SW480 (cell line): ENCODE results near the gene CYP2E1.
"Not testable (repeated sequence)": the region's sequence is repeated elsewhere in the genome, so short reads cannot be mapped to it uniquely, and the experiment has no call there.

Source experiments
- DNase-seq: peaks from one replicate; pipeline ENCODE4 v3.0.0-alpha.2; 2016; ENCODE audit warnings: low spot score

The CYP2E1 gene

DNA sequence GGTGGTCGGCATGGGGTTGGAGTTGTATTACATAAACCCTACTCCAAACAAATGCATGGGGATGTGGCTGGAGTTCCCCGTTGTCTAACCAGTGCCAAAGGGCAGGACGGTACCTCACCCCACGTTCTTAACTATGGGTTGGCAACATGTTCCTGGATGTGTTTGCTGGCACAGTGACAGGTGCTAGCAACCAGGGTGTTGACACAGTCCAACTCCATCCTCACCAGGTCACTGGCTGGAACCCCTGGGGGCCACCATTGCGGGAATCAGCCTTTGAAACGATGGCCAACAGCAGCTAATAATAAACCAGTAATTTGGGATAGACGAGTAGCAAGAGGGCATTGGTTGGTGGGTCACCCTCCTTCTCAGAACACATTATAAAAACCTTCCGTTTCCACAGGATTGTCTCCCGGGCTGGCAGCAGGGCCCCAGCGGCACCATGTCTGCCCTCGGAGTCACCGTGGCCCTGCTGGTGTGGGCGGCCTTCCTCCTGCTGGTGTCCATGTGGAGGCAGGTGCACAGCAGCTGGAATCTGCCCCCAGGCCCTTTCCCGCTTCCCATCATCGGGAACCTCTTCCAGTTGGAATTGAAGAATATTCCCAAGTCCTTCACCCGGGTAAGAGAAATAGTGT lies at the start of gene CYP2E1:
TSS of gene CYP2E1 (plus strand) at position 407 of the 632 bp plus-strand sequence. CDS start at position 440, 33 bp downstream.
- DNase-seq = no peak

DNA sequence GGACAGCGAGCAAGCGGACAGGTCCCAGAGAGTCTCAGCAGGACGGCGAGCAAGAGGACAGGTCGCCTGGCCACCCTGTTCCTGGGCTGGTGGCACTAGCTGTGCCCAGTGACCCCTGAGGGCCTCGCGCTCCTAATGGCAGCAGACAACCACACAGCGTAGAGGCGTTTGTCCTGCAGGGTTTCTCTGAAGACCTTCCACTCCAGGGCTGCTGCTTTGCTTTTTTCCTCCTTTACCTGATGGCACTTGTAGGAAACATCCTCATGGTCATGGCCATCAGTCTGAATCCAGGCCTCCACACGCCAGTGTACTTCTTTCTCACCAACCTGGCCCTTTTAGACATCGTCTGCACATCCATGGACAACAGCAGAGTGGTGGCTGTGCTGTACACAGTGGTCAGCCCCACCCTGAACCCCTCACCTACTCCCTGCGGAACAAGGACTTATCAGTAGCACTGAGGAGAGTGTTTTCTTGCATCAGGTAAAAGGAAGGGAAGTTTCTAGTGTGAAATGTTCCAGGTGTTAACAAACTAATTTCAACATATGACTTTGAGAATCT lies 46.0 kb upstream of the CYP2E1 start:
- no peak for DNase-seq

DNA sequence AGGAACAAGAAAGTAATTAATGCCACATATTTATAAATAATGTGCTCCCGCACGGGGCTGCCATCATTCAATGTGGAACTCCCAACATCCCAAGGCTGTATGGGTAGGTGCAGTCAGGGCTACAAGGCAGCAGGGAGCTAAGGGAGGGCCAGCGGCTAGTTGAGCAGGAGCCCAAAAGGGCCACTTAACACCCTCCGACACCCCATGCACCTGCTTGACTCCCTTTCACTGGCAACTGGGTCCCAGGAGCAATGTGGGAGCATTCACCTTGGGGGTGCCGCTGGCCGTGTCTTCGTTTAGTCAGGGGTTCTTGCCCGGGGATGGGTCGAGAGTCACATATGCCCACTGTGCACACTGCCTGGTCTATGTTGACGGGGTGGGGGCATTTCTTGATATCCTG lies 45.5 kb upstream of the CYP2E1 start:
- DNase-seq = no peak

DNA sequence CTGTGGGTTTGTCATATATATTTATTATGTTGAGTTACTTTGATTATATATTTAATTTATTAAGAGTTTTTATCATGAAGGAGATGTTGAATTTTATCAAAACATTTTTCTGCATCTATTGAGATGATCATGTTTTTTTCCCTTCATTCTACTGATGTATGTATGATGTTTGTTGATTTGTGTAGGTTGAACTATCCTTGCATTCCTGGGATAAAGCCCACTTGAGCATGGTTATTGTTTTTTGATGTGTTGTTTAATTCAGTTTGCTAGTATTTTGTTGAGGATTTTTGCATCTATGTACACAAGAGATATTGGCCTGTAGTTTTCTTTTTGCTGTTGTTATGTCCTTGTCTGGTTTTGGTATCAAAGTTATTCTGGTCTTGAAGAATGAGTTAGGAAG lies 42.3 kb upstream of the CYP2E1 start:
- DNase-seq = no peak

DNA sequence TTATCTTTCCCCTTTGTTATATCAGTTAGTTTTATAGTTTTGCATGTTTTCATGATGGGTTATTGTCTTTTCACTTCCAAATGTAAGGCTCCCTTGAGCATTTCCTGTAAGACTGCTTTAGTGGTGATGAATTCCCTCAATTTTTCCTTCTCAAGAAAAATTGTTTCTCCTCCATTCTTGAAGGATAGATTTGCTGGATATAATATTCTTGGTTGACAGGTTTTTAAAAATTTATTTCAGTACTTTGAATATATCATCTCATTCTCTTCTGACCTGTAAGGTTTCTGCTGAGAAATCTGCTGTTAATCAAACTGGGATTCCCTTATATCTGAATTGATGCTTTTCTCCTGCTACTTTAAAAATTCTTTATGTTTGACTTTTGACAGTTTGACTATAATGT lies 40.1 kb upstream of the CYP2E1 start:
- DNase-seq = no peak

DNA sequence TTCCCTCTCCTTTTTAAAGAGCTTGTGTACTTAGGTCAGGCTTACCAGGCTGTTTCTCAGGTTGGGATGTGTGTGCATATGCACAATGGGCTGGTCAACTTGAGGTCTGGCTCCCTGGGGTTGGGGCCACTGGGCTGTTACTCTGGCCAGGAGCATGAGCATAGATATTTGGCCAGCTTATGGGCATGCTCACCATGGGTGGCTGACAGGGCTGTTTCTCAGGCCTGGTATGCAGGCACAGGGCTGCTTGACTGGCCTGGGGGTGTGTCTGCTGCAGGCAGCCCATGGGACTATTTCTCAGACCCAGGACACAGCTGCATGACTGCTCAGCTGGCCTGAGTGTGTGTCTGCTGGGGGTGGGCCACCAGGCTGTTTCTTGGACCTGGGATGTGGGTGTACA lies 38.8 kb upstream of the CYP2E1 start:
- no peak for DNase-seq

DNA sequence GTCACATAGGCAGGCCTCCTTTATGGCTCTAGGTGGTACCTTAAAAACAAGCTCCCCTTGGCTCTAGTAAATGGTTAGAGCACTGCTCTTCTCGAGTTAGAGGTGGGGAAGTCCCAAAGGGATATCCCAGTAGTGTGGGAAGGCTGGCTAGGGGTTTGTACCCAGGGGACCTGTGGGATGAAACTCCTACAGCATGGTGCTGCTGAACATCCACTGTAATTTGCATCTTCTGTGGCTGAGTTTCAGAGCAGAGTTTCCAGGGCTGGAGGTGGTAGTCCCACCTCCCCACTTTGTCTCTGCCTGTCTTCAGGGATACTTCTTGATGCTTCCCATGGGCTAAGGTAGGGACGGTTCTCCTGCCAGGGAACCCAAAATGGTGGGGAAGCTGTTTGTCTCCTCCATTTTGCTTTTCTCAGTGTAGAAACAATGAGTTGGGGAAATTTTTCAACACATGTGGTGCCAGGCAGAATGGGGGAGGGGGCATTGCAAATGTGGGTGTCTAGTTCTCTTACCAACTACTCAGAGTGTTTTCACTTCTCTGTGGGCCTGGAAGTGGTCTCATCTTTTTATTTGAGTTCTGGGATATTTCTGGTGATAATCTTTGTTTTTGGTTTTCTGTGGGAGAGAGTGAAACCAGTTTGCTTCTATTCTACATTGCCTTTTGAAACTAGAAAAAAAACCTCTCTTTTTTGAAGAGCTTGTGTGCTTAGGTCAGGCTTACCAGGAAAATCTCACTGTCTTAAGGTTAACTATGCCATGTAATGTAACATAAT lies 37.2 kb upstream of the CYP2E1 start:
- no peak for DNase-seq

DNA sequence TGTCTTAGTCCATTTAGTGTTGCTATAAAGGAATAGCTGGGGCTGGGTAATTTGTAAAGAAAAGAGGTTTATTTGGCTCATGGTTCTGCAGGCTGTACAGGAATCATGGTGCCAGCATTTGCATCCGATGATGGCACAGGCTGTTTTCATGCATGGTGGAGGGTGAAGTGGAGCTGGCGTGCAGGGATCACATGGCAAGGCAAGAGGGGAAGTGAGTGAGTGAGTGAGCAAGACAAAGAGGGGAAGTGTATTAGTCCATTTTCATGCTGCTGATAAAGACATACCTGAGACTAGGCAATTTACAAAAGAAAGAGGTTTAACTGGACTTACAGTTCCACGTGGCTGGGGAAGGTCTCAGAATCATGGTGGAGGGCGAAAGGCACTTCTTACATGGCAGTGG lies 33.6 kb upstream of the CYP2E1 start:
- not testable (repeated sequence) for DNase-seq

DNA sequence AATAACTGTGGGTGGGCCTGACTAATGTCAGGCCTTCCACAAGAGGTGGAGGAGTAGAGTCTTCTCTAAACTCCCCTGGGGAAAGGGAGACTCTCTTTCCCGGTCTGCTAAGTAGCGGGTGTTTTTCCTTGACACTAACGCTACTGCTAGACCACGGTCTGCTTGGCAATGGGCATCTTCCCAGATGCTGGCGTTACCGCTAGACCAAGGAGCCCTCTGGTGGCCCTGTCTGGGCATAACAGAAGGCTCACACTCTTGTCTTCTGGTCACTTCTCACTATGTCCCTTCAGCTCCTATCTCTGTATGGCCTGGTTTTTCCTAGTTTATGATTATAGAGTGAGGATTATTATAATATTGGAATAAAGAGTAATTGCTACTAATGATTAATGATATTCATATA lies 29.8 kb upstream of the CYP2E1 start:
- not testable (repeated sequence) for DNase-seq

DNA sequence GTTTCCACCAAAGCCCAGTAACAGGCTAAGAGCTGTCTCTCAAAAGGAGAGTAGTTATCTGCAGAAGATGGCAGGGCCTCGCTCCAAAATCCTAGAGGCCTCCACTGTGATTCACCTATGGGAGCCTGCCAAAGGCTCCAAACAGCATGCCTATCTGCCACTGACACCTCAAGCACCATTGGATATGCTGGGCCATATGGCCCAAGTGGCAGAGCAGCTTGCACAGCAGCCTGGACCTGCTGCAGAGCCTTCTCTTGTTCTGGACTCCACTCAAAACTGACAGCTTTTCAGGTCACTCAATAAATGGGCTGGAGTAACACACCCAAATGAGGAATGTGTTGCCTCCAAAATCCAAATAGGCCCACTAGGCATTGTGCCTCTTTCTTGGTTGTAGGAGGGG lies 28.0 kb upstream of the CYP2E1 start:
- not testable (repeated sequence) for DNase-seq

DNA sequence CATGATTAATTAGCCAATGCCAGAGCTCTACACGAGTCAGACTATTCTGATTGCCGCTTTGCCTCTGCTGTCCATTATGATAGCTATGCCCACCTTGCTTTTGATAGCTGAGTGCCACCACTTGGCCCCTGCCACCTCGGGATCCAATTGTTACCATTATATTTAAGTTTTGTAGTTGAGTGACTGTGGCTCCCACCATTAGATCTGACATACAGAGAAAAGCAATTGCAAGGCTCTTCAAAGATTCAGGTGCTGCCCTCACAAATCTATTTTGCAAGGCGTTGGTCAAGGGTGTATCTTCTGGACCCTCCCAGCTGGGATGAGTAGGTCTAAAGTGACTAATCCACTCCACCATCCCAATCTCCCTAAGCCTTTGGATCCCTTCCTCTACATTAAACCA lies 26.3 kb upstream of the CYP2E1 start:
- not testable (repeated sequence) for DNase-seq

DNA sequence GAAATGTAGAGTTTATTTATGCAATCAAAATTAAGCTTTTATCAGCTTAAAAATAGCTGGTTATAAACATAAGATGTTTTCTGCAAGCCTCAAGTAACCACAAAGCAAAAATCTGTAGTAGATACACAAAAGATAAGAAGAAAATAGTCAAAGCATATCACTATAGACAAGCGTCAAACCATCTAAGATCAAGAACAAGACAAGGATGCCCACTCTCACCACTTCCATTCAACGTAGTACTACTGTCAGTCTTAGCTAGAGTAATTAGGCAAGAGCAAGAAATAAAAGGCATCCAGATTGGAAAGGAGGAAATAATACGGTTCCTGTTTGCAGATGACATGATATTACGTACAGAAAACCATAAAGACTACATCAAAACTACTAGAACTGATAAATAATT lies 17.5 kb upstream of the CYP2E1 start:
- no peak for DNase-seq

DNA sequence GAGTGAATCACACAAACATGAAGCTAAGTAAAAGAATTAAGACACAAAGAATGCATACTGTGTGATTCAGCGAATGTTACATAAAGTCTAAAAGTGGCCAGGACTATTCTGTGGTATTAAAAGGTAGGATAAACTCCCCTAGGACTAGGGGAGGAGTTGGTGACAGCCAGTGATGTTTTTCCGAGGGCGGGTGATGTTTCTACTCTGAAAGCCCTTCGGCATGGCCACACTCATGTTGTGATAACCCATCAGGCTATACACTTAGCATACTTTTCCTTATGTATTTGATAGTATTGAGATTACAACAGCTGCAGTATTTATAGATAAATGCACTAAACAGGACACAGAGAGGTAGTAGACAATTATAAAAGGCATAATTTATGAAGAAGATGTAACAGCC lies 15.8 kb upstream of the CYP2E1 start:
- no peak for DNase-seq

DNA sequence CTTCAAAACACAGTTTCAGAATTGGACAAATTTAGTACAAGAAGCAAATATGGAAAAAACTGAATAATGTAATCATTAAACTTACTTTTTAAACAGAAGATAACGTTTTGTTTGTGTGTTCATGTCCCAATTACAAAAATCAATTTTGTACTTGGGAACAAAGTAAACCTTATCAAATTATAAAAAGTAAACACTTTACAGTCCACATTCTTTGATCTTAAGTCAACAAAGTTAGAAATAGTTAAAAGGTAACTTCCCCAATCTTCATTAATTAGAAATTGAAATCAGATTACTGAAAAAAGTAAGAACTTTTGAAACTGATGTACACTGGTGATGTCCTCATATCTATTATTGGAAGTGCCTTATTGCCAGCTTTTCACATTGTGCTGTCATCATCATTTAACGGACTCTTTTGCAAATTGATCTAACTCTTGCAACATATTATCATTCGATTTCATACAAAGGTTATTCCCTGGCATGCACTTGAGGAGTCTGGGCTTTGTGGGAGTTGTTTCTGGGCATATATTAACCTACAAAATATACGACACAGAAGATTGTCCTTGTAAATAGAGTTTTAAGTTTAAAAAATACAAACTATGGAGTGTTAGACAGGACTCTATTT lies 15.1 kb upstream of the CYP2E1 start:
- DNase-seq = no peak

DNA sequence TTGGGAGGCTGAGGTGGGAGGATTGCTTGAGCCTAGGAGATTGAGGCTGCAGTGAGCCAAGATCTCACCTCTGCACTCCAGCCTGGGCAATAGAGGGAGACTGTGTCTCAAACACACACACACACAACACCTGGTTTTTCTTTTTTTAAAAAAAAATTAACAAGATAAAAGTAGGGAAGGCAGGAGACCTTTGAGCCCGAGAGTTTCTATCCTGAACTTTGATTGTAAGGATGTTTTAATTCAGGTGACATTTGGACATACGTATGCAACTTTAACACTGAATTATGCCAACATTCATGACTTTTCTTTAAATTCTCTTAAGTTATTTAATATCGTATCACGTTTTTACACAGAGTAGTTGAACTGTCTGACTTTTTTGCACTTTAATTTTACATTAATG lies 11.7 kb upstream of the CYP2E1 start:
- DNase-seq = no peak

DNA sequence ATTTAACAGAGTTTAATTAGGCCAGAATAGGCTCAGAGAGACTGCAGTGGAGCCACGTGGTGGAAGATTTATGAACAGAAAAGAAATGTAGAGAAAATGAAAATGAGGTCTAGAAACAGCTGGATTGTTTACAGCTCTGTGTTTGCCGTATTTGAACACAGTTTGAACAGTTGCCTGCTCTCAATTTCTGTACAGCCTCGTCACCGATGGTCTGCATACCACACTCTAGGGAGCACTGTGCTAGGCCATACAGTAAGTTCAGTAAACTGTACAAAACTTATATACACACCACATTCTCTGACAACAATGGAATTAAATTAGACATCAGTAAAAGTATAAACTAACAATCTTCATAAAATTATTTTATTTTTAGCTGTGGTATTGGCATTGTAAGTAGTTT lies 11.1 kb upstream of the CYP2E1 start:
- no peak for DNase-seq

DNA sequence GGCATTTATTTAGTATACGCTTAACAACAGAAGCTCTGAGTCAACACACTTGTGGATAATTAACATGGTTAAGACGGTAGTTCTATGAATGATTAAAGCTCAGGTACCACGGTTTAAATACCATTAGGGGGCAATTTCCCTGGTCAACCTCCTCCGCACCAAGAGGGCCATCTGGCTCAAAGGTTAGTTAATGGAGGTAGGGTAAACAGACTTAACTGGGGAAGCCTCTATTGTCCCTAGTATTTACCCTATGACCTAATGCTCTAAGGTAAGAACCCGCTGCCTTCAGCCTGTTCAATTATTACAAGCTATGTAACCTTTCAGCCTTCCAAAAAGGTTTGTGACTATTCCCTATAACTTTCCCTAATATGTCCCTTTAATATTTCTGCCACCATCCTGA lies 8.6 kb upstream of the CYP2E1 start:
- DNase-seq = not testable (repeated sequence)

DNA sequence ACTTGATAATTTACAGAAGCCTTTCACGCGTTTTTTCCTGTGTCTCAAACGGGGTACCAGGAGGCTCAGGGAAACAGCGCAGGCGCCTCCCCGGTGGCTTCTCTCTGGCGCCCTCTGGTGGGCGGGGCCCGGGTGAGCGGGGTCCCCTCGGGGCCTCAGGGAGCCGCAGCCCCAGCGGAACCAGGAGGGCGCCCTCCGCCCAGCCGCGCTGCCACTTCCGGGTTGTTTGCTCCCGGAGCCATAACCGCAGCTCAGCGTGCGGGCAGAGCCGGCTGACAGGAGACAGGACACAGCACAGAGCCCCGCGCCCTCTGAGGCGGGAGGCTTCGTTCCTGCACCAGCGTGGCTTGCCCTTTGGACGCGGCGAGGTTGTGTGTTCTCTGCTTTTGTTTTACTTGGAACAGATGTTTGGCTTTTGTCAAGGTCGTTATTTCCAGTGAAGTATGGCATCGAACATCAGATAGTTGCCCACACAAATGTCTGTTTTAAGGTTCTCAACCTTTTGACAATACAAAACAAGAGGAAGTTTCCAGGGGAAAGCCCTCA lies 6.9 kb upstream of the CYP2E1 start:
- DNase-seq = peak; percentile 78

DNA sequence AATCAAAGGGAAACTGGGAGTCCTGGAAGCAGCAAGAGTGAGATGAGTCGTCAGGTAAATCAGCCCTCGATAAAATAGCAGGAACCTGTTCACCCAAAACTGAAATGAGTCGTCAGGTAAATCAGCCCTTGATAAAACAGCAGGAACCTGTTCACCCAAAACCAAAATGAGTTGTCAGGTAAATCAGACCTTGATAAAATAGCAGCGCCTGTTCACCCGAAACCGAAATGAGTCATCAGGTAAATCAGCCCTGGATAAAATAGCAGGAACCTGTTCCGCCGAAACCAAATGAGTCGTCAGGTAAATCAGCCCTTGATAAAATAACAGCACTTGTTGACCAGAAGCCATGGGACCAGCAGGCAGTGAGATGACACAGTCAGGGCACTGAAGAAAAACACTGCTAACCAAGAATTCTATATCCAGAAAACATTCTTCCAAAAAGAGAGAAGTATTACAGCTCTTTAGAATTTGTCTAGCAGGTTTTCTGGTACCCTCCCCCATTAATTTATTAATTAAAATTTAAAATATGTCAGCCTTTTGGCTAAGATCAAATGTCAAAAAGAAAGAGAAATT lies 3.4 kb upstream of the CYP2E1 start:
- peak; percentile 6 for DNase-seq

DNA sequence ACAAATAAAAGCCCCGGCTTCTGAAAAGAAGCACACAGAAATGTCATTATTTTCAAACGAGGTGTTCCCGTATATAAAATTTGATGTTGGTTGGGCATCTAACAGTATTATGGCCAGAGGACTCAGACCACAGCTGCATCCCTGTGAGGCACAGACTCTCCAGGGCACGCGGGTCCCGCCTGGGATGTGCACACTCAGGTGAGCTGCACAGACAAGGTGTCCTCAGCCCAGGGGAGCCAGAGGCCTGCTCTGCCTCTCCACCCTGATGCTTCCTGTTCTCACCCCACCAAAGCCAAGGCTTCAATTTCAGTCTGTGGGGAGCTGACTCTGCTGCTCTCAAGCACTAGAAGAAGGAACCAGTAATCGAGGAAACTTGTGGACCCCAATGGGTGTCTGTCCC lies 1.7 kb upstream of the CYP2E1 start:
- no peak for DNase-seq

DNA sequence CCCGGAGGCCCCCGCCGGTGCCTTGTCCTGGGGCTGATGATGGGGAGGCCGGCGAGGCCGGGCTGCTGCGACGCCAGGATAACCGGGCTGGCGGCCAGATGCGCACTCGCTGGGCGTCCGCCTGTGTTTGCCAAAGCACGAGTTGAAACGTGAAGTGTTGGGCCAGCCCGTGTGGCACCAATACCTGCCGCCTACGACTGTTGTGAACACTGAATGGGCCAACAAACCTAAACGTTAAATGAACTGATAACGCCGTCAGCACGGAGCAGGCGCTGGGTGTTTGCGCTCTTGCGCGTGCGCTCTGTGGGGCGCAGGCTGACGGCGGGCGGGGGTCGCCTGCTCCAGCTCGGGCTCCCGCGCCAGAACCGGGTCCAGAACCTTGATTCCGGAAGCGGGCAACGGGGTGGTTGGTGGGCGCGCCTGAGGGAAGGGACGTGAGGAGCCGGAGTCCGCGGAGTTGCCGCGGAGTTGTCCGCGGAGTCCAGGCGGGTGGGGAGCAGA lies 658 bp downstream of the CYP2E1 start:
- no peak for DNase-seq

DNA sequence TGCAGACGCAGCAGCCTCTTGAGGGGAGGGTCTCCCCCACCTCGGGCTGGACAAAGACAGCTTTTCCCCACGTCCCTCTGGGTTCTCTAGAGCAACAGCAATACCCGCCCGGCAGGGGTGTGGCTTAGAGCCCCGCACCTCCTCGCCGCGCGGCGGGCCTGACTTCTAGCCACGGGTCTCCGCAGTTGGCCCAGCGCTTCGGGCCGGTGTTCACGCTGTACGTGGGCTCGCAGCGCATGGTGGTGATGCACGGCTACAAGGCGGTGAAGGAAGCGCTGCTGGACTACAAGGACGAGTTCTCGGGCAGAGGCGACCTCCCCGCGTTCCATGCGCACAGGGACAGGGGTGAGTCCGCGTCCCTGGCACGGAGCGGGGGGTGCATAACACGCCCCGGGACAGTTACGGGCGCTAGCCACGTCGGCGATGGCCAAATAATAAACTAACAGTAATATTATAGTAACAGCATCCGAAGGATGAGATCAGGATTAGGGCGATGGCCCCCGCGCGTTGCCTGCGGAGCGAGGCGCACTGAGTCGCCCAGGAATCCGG lies 1.2 kb downstream of the CYP2E1 start:
- no peak for DNase-seq
